Activated B cell treated with CpG ODN at 0.5 μM for 24 hours (primary cell): Measurements from ENCODE around the gene ARRB2. TPM values are rescaled to one million over a fixed set of nuclear protein-coding genes. Genes with fewer than 3 reads are reported as not detected.

Source experiments
- ATAC-seq: fragments of 200-7000 bp; cut with Tn5 transposase; one replicate; pipeline ENCODE4 v1.10.0; 2021; ENCODE audit warnings: low read depth, mild to moderate bottlenecking, moderate library complexity
- CTCF ChIA-PET: fragments of 350-600 bp; sonication (Branson Sonifier 250); formaldehyde crosslinking; loops from one replicate; lab custom pipeline; 2021; ENCODE audit warnings: antibody characterized with exemption; lab: Charles Lee
- POLR2A ChIA-PET: fragments of 350-600 bp; sonication (Branson Sonifier 250); formaldehyde crosslinking; loops from one replicate; lab custom pipeline; 2021; ENCODE audit warnings: antibody characterized with exemption; lab: Charles Lee
- DNase-seq: peaks from one replicate; pipeline ENCODE4 v3.0.0; 2022
- H3K27ac Mint-ChIP-seq: one replicate; pipeline ENCODE4 v1.8.0; 2020; ENCODE audit warnings: mixed read lengths
- H3K27me3 Mint-ChIP-seq: one replicate; pipeline ENCODE4 v1.8.0; 2021; ENCODE audit warnings: mixed read lengths
- H3K36me3 Mint-ChIP-seq: one replicate; pipeline ENCODE4 v1.8.0; 2021; ENCODE audit warnings: low read depth, mixed read lengths
- H3K4me1 Mint-ChIP-seq: one replicate; pipeline ENCODE4 v1.8.0; 2021; ENCODE audit warnings: mixed read lengths
- H3K4me3 Mint-ChIP-seq: one replicate; pipeline ENCODE4 v1.8.0; 2020; ENCODE audit warnings: mild to moderate bottlenecking, mixed read lengths
- H3K9me3 Mint-ChIP-seq: one replicate; pipeline ENCODE4 v1.8.0; 2020; ENCODE audit warnings: mixed read lengths
- CTCF ChIP-seq: fragments of 200-600 bp; IDR thresholded peaks from one replicate; pipeline ENCODE4 v1.8.0; 2022; ENCODE audit warnings: antibody characterized with exemption, mild to moderate bottlenecking
- intact Hi-C: fragments of 100-400 bp; cut with micrococcal nuclease; formaldehyde crosslinking; loops from one replicate; pipeline ENCODE4 v1.15.1; 2024
- total RNA-seq: library from RNA; stranded (reverse); gene quantifications from 2 replicates; pipeline ENCODE4 v1.2.3, GENCODE V29; 2022

Gene ARRB2
- total RNA-seq, 1 donor from 2014 or later, result 52.0 TPM

GRCh38 chr17:4725646-4726310 is 15.3 kb downstream of the ARRB2 start:
- Mint-ChIP-seq H3K36me3 (peaks cover 5% of the 10 kb centered on the region), H3K27ac (peak overlapping the region; percentile 16), H3K4me3 (no peak overlapping the region), H3K9me3 (no peaks in the 10 kb centered on the region), H3K27me3 (no peaks in the 10 kb centered on the region), H3K4me1 (peaks cover 9% of the 10 kb centered on the region)
- intact Hi-C loops, result no loop called here
- ATAC-seq (no peak), DNase-seq (no peak)
- ChIA-PET CTCF (interaction anchor here (1.1 kb wide), 1 partner anchor 64 kb away, joined by 3 read pairs; no protein-coding TSS in a partner anchor), POLR2A (interaction anchor here (0.6 to 1.7 kb wide), 3 partner anchors 15 to 81 kb away, joined by 3 to 11 read pairs (median 3); partner anchors contain the start of genes ARRB2 and PLD2)
- TF ChIP-seq CTCF, result no peak

- no peak for ATAC-seq
- Mint-ChIP-seq H3K4me1 (peaks cover 30% of the 10 kb centered on the region), H3K27me3 (no peaks in the 10 kb centered on the region), H3K27ac (no peak overlapping the region), H3K9me3 (no peaks in the 10 kb centered on the region), H3K4me3 (no peak overlapping the region), H3K36me3 (peaks cover 7% of the 10 kb centered on the region)
- intact Hi-C loops, result no loop called here
- DNase-seq, result no peak
- TF ChIP-seq CTCF, result no peak
- ChIA-PET POLR2A (no interaction called here), CTCF (no interaction called here)
Measured at GRCh38 chr17:4728124-4728523, 17.7 kb downstream of the ARRB2 start.

DNA sequence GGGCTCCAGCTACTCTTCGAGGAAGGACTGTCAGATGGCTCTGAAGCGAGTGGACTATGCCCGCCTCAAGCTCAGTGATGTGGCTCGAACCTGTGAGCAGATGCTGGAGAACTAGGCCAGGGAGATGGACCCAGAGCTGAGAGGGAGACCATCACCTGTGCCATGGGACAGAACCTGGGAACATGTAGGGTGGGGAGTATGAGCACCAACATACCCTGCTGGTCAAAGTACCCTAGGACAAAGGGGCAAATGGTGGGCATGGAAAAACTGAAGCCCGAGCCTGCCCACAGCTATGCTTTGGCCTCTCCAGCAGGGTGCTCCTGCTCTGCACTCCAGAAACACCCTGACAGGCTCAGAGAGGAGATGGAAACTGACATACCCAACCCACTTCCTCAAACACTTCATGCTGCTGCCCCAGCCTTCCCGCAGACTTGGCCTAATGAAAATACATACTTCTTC is 22.7 kb downstream of the ARRB2 start:
- DNase-seq (peak; percentile 49), ATAC-seq (peak; percentile 65)
- H3K27me3 Mint-ChIP-seq, result no peaks in the 10 kb centered on the region
- H3K4me3 Mint-ChIP-seq, result peak overlapping the region; percentile 70
- H3K36me3 Mint-ChIP-seq, result peaks cover 11% of the 10 kb centered on the region
- POLR2A ChIA-PET, result interaction anchor here (1.2 to 2.5 kb wide), 2 partner anchors 57 to 63 kb away, joined by 3 to 10 read pairs; partner anchors contain the start of genes GLTPD2 and PSMB6
- TF ChIP-seq CTCF, result no peak
- H3K27ac Mint-ChIP-seq, result peak overlapping the region; percentile 90
- intact Hi-C loops, result loop anchor here (1.0 to 5.0 kb wide), 2 partner anchors 214 to 329 kb away; partner anchors contain the start of gene PFN1
- CTCF ChIA-PET, result interaction anchor here (1.0 to 2.5 kb wide), 3 partner anchors 57 to 150 kb away, joined by 4 to 17 read pairs (median 7); no protein-coding TSS in a partner anchor
- H3K4me1 Mint-ChIP-seq, result peaks cover 54% of the 10 kb centered on the region
- no peaks in the 10 kb centered on the region for H3K9me3 Mint-ChIP-seq

DNA sequence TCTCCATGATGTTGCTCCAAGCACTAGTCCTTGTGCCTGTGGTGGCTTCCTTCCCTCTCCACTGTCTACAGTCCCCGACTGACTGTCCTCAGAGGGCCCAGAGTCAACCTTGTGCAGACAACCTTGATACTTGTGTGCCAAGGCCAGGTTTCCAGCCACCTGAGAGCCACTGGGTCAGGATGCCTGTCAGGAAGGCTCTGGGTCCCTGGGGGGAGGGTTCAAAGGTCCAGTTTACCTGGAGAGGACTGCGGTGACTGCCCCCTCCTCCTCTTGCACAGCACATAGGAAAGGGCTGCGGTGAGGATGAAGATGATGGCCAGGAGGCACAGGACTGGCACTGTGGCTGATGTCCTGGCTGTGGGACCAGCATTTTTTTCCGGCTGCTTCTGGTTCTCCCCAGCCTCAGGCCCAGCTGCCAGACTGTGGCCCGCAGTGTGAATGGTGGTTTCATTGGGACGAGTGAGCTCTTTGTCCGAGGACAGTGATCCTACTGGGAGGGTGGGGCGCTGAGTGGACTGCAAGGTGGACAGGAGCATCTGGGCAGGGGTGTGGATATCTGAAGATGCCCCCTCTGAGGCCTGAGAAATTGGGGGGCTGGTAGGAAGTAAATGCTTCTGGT is 24.5 kb downstream of the ARRB2 start:
- ATAC-seq, result no peak
- Mint-ChIP-seq H3K36me3 (peaks cover 11% of the 10 kb centered on the region), H3K4me3 (no peak overlapping the region), H3K27me3 (no peaks in the 10 kb centered on the region), H3K4me1 (peaks cover 64% of the 10 kb centered on the region), H3K27ac (peak overlapping the region; percentile 90), H3K9me3 (no peaks in the 10 kb centered on the region)
- ChIA-PET POLR2A (interaction anchor here (1.0 to 1.4 kb wide), 2 partner anchors 25 to 72 kb away, joined by 3 read pairs; partner anchors contain the start of gene PLD2), CTCF (interaction anchor here (0.8 kb wide), 1 partner anchor 55 kb away, joined by 4 read pairs; no protein-coding TSS in a partner anchor)
- TF ChIP-seq CTCF, result no peak
- intact Hi-C loops, result loop anchor here (5.0 kb wide), 1 partner anchor 212 kb away; the partner anchor contains the start of gene PFN1
- no peak for DNase-seq
